Urinary bladder (tissue), 4 donors: ENCODE measurements around the gene NEK10. TPM values are rescaled to one million over a fixed set of nuclear protein-coding genes. Genes with fewer than 3 reads are reported as not detected.

ENCODE experiments used
- DNase-seq: peaks from one replicate; pipeline ENCODE4 v3.0.0-alpha.2; 2015; ENCODE audit errors: extremely low spot score
- H3K27ac ChIP-seq: one replicate; pipeline ENCODE4 v1.5.1; 2013; ENCODE audit warnings: low read depth, mild to moderate bottlenecking, moderate library complexity
- H3K36me3 ChIP-seq: one replicate; pipeline ENCODE4 v1.6.1; 2013; ENCODE audit warnings: mild to moderate bottlenecking, moderate library complexity; ENCODE audit not compliant: insufficient read depth
- H3K4me1 ChIP-seq: one replicate; pipeline ENCODE4 v1.6.1; 2013; ENCODE audit warnings: mild to moderate bottlenecking, moderate library complexity; ENCODE audit not compliant: insufficient read depth
- H3K4me3 ChIP-seq: one replicate; pipeline ENCODE4 v1.5.1; 2013; ENCODE audit warnings: low read depth, low read length
- WGBS: extraction: QIAGEN DNeasy Blood & Tissue Kit; methylation state at CpG from one replicate; pipeline ENCODE4 v1.1.7; 2013; 5-methylcytosine and 5-hydroxymethylcytosine counted together
- polyA plus RNA-seq: library from polyadenylated mRNA; stranded (reverse); fragments of 200-250 nt; gene quantifications from one replicate; pipeline ENCODE4 v1.2.3, GENCODE V29; 2013
- small RNA-seq: library from RNA; depleted of rRNA; stranded (forward); fragments of <200 nt; gene quantifications from one replicate; pipeline ENCODE3, GENCODE V24; 2014
- total RNA-seq: library from RNA; depleted of rRNA; stranded (reverse); fragments of >200 nt; gene quantifications from one replicate; pipeline ENCODE4 v1.2.3, GENCODE V29; 2014
- donor health status: healthy with polysubstance abuse.
- donor health status: healthy.

Gene NEK10
- total and polyA plus RNA-seq, 2 donors = 2.0 to 7.5 TPM

DNA sequence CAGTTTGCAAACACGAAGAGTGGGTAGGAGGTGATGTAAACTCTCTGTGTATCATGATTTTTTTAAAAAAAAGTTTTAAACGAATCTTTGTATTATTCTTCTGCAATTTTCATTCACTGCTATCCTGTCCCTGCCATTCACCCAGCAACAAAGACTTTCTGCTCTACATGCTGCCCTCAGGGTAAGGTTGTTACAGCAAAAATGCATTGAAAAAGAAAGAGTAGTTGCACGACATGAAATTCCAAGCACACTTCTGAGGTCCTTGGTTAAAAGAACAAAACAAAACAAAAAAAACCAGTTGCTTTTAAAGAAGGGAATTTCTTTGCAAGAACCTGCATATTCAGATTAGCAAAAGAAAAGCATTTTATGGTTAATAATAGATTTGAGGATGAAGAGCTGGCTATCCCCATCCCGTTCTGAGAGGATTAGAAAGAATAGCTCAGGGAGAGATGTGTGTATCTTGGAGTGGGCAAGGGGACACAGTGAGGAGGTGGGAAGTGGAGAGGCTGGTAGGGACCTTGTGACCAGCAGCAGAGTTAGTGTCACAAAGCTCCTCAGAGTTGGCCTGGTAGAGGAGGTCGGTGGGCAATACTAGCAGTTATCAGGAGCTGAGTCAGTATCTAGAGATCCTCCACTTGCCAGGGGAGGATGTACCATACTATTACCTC lies 290.8 kb downstream of the NEK10 start:
- WGBS = 57% methylated on average over 5 of the region's 5 CpGs
- H3K4me3 ChIP-seq = no peak overlapping the region
- H3K4me1 ChIP-seq = no peaks in the 10 kb centered on the region
- H3K27ac ChIP-seq = no peak overlapping the region
- DNase-seq = no peak
- H3K36me3 ChIP-seq = no peaks in the 10 kb centered on the region

- no peak overlapping the region for H3K27ac ChIP-seq
- H3K36me3 ChIP-seq = no peaks in the 10 kb centered on the region
- 80% methylated on average over 6 of the region's 6 CpGs for WGBS
- no peak for DNase-seq
- H3K4me1 ChIP-seq = no peaks in the 10 kb centered on the region
- H3K4me3 ChIP-seq = no peak overlapping the region
These were observed 292.2 kb downstream of the NEK10 start for GRCh38 chr3:27076815-27077630.

GRCh38 chr3:27074914-27075313 lies 294.3 kb downstream of the NEK10 start:
- no peaks in the 10 kb centered on the region for H3K36me3 ChIP-seq
- H3K4me1 ChIP-seq = no peaks in the 10 kb centered on the region
- DNase-seq = no peak
- H3K4me3 ChIP-seq = no peak overlapping the region
- 87% methylated on average over 3 of the region's 3 CpGs for WGBS
- no peak overlapping the region for H3K27ac ChIP-seq

- Histone ChIP-seq H3K4me3 (no peak overlapping the region), H3K27ac (no peak overlapping the region), H3K36me3 (no peaks in the 10 kb centered on the region), H3K4me1 (no peaks in the 10 kb centered on the region)
- no peak for DNase-seq
- 73% methylated on average over 3 of the region's 3 CpGs for WGBS
These were observed 295.3 kb downstream of the NEK10 start for GRCh38 chr3:27073912-27074311.

- 73% methylated on average over 8 of the region's 8 CpGs for WGBS
- DNase-seq = no peak
- Histone ChIP-seq H3K36me3 (no peaks in the 10 kb centered on the region), H3K4me1 (no peaks in the 10 kb centered on the region), H3K27ac (no peak overlapping the region), H3K4me3 (no peak overlapping the region)
These were observed 296.2 kb downstream of the NEK10 start for GRCh38 chr3:27072810-27073651.

- no peak overlapping the region for H3K27ac ChIP-seq
- WGBS = 60% methylated on average over 2 of the region's 2 CpGs
- no peak for DNase-seq
These were observed 308.8 kb downstream of the NEK10 start for GRCh38 chr3:27060336-27060735.

More at GRCh38 chr3:27060336-27060735, 308.8 kb downstream of the NEK10 start:
- Histone ChIP-seq H3K36me3 (no peaks in the 10 kb centered on the region), H3K4me3 (no peak overlapping the region), H3K4me1 (no peaks in the 10 kb centered on the region)

Small RNA genes lying within 50 kb of the gene (small RNA-seq; reads per million reads assigned to genes)
- gene MINOS1P3 (not detected), gene RNU6-342P (not detected)

Other genes starting within 250 kb of the NEK10 start
- gene SLC4A7, start 115.0 kb upstream of the NEK10 start, total RNA-seq = 110 TPM
- gene SLC4A7, start 115.0 kb upstream of the NEK10 start, polyA plus RNA-seq = 13.7 TPM